Neural progenitor cell (in vitro differentiated cells): ENCODE measurements around the gene NDUFA11.

Source experiments
- CTCF ChIP-seq: fragments of 200-600 bp; sonication (generic); IDR thresholded peaks from 2 replicates; pipeline ENCODE4 v1.5.1; 2017; ENCODE audit warnings: antibody characterized with exemption, mild to moderate bottlenecking
- EZH2 ChIP-seq: fragments of 200-600 bp; sonication (generic); IDR thresholded peaks from 2 replicates; pipeline ENCODE4 v1.6.1; 2017; ENCODE audit warnings: antibody characterized with exemption, mild to moderate bottlenecking, moderate library complexity
- EZH2phosphoT487 ChIP-seq: fragments of 200-600 bp; sonication (generic); IDR thresholded peaks from 2 replicates; pipeline ENCODE4 v1.6.1; 2017; ENCODE audit warnings: antibody characterized with exemption

DNA sequence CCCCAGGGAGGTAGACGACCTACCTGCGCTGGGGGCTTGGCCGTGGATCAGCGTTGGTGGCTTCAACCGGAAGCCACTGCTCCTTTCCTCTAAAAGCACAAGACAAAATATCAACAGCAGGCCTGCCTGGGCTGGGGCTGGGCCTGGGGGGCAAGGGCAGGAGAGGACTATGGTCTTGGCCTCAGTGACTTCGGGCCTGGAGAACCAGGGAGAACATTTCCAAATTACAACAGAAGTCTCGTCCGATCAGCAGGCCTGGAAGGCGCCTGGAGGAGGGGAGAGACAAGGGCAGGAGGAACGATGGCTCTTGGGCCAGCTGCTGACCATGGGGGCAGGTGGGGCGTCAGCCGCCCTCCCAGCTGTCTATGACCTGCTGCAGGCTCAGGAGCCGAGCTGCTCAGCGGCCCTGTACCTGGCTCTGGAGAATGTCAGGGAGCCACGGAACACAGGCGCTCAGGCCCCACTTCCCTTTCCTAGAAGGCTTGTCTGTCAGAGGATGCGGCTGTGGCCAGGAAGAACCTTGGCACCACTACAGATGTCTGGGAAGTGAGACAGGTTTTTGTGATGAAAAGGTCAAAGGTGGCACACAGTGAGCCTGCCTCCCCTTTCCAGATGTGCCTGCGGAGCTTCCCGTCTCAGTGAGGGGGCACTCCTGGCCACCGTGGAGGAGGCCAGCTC is 29.9 kb upstream of the NDUFA11 start:
- TF ChIP-seq CTCF, result no peak
- TF ChIP-seq EZH2, result no peak
- no peak for TF ChIP-seq EZH2phosphoT487
